Endothelial cell (in vitro differentiated cells): ENCODE data around the gene GRIP1. TPM values are rescaled to one million over a fixed set of nuclear protein-coding genes. Genes with fewer than 3 reads are reported as not detected.

Experiments
- DNase-seq: peaks from one replicate; pipeline ENCODE4 v3.0.0; 2021; ENCODE audit warnings: low spot score
- H3K27ac Mint-ChIP-seq: one replicate; pipeline ENCODE4 v1.8.0; 2021; ENCODE audit warnings: mixed read lengths, inconsistent platforms; ENCODE audit not compliant: unreplicated experiment
- H3K27me3 Mint-ChIP-seq: one replicate; pipeline ENCODE4 v1.8.0; 2021; ENCODE audit warnings: mild to moderate bottlenecking, moderate library complexity, mixed read lengths, inconsistent platforms; ENCODE audit not compliant: unreplicated experiment
- H3K36me3 Mint-ChIP-seq: one replicate; pipeline ENCODE4 v1.8.0; 2021; ENCODE audit warnings: mild to moderate bottlenecking, low read depth, mixed read lengths, inconsistent platforms; ENCODE audit not compliant: unreplicated experiment
- H3K4me1 Mint-ChIP-seq: one replicate; pipeline ENCODE4 v1.8.0; 2021; ENCODE audit warnings: mild to moderate bottlenecking, mixed read lengths, inconsistent platforms; ENCODE audit not compliant: unreplicated experiment
- H3K4me3 Mint-ChIP-seq: one replicate; pipeline ENCODE4 v1.8.0; 2021; ENCODE audit warnings: mild to moderate bottlenecking, mixed read lengths, inconsistent platforms; ENCODE audit not compliant: unreplicated experiment
- H3K9me3 Mint-ChIP-seq: one replicate; pipeline ENCODE4 v1.8.0; 2021; ENCODE audit warnings: mixed read lengths, inconsistent platforms; ENCODE audit not compliant: unreplicated experiment
- CTCF ChIP-seq: fragments of 200-600 bp; sonication (generic); IDR thresholded peaks from one replicate; pipeline ENCODE4 v1.5.0; 2021; ENCODE audit warnings: antibody characterized with exemption; ENCODE audit not compliant: unreplicated experiment
- total RNA-seq: library from RNA; stranded (reverse); fragmentation: NEBNext Ultra II Directional; extraction: Animal tissue kit (Norgen Biotek cat#: 25700); gene quantifications from one replicate; pipeline ENCODE4 v1.2.1, GENCODE V29; 2021; ENCODE audit not compliant: unreplicated experiment

GRIP1 gene
- total RNA-seq, 1 donor from 2014 or later: 36.2 TPM

DNA sequence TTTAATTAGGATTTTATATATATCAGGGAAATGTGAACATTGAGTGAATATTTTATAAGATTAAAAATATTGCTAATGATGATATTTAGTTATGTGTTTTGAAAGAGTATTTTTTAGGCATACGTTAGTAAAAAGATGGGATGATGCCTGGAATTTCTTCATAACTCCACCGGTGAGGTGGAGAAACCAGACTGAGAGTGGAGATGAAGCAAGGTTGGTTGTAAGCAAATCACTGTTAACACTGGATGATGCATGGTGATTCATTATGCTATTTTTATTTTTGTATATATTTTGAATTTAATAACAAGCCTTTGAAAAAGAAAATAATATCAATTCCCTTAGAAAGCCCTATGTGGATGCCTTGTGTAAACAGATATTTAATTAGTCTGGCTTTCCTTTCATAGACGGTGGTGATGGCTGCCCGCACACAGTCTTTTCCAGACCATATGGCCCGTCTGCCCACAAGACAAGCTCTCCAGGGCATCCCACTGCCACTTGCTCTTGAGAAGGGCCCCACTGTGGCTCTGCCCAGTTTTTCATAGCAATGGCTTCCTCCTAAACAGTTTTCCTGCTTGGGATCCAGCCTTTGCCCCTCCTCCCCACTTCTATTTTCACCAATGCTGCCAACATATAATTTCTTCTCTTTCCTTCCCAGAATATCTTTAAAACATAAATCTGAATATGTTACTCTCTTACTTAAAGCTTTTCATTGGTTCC is 281.1 kb downstream of the GRIP1 start:
- no peaks in the 10 kb centered on the region for H3K4me1 Mint-ChIP-seq

DNA sequence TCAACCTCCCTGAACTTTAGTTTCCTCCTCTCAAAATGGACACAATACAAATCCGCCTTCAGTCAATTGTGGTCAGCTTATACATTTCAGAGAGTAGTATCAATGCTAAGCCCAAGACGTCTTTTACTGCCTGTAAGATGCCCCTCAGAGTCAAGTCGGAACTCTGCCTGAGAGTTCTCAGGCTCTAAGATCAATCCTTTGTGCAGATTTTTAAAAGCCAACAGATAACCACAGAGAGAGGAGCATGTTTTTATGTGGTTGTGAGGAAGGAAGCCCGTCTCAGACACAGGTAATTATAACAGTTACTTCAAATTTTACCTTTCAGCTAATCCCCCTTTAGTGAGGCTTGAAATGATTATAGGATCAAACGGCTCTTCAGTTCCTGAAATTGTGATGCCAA is 285.0 kb downstream of the GRIP1 start:
- Mint-ChIP-seq H3K9me3 (no peaks in the 10 kb centered on the region), H3K36me3 (peaks cover 10% of the 10 kb centered on the region), H3K4me1 (no peaks in the 10 kb centered on the region), H3K4me3 (no peak overlapping the region), H3K27ac (no peak overlapping the region), H3K27me3 (peaks cover 2% of the 10 kb centered on the region)
- DNase-seq: no peak
- TF ChIP-seq CTCF: no peak

More for the DNA sequence above, 281.1 kb downstream of the GRIP1 start:
- peaks cover 2% of the 10 kb centered on the region for H3K27me3 Mint-ChIP-seq
- H3K27ac Mint-ChIP-seq: no peak overlapping the region
- no peaks in the 10 kb centered on the region for H3K9me3 Mint-ChIP-seq
- no peak overlapping the region for H3K4me3 Mint-ChIP-seq
- no peaks in the 10 kb centered on the region for H3K36me3 Mint-ChIP-seq
- no peak for TF ChIP-seq CTCF
- DNase-seq: no peak

- H3K4me3 Mint-ChIP-seq: no peak overlapping the region
- H3K27me3 Mint-ChIP-seq: peaks cover 2% of the 10 kb centered on the region
- peaks cover 10% of the 10 kb centered on the region for H3K36me3 Mint-ChIP-seq
- no peaks in the 10 kb centered on the region for H3K9me3 Mint-ChIP-seq
- H3K4me1 Mint-ChIP-seq: no peaks in the 10 kb centered on the region
- TF ChIP-seq CTCF: no peak
- H3K27ac Mint-ChIP-seq: no peak overlapping the region
- DNase-seq: no peak
Measured at GRCh38 chr12:66392266-66392915, 286.5 kb downstream of the GRIP1 start.

- Mint-ChIP-seq H3K9me3 (no peaks in the 10 kb centered on the region), H3K4me1 (no peaks in the 10 kb centered on the region), H3K27ac (no peak overlapping the region), H3K27me3 (no peaks in the 10 kb centered on the region), H3K36me3 (peaks cover 10% of the 10 kb centered on the region), H3K4me3 (no peak overlapping the region)
- TF ChIP-seq CTCF: no peak
- DNase-seq: no peak
Measured at GRCh38 chr12:66388517-66388916, 290.4 kb downstream of the GRIP1 start.

DNA sequence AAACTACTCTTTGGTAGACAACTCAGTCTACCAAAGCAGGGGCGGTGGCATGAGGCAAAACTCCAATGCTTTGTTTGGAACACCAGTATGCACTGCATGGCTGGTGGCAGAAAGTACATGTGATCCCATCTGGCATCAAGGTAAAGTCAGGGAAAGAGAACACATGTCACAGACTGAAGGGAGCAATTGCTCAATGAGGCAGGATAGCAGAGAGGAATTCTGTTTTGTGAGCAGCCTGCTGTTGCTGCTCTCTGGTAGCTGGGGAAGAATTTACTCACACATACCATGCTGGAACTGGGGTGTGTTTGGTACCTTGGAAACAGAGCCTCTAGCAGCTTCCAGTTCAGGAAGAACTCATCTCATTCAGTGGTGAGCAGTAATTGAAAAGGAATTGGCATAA is 291.8 kb downstream of the GRIP1 start:
- Mint-ChIP-seq H3K4me1 (no peaks in the 10 kb centered on the region), H3K4me3 (no peak overlapping the region), H3K27me3 (no peaks in the 10 kb centered on the region), H3K36me3 (peaks cover 9% of the 10 kb centered on the region), H3K27ac (no peak overlapping the region), H3K9me3 (no peaks in the 10 kb centered on the region)
- no peak for DNase-seq
- TF ChIP-seq CTCF: no peak
